Calu3 (cell line): ENCODE data around the gene RNF133. TPM values are rescaled to one million over a fixed set of nuclear protein-coding genes. Genes with fewer than 3 reads are reported as not detected.
"Not testable (repeated sequence)": the region's sequence is repeated elsewhere in the genome, so short reads cannot be mapped to it uniquely, and the experiment has no call there.

Source experiments
- BruUV-seq: library from RNA; stranded (reverse); fragments of 400-500 nt; replicated peaks from 2 replicates; lab custom pipeline; 2021; lab: Mats Ljungman, UMichigan
- CTCF ChIA-PET: fragments of 300-600 bp; sonication (Branson Sonifier 250); formaldehyde crosslinking; loops from one replicate; lab custom pipeline; 2022; ENCODE audit warnings: antibody characterized with exemption; lab: Charles Lee
- DNase-seq: peaks from one replicate; pipeline ENCODE4 v3.0.0; 2022
- H3K27ac Mint-ChIP-seq: one replicate; pipeline ENCODE4 v1.8.0; 2022; ENCODE audit warnings: mixed read lengths; ENCODE audit not compliant: unreplicated experiment
- H3K27me3 Mint-ChIP-seq: one replicate; pipeline ENCODE4 v1.8.0; 2022; ENCODE audit warnings: mixed read lengths; ENCODE audit not compliant: unreplicated experiment
- H3K36me3 Mint-ChIP-seq: one replicate; pipeline ENCODE4 v1.8.0; 2022; ENCODE audit warnings: mild to moderate bottlenecking, moderate library complexity, mixed read lengths; ENCODE audit not compliant: insufficient read depth, unreplicated experiment
- H3K4me1 Mint-ChIP-seq: one replicate; pipeline ENCODE4 v1.8.0; 2022; ENCODE audit warnings: mild to moderate bottlenecking, low read depth, mixed read lengths; ENCODE audit not compliant: unreplicated experiment
- H3K4me3 Mint-ChIP-seq: one replicate; pipeline ENCODE4 v1.8.0; 2022; ENCODE audit warnings: mild to moderate bottlenecking, low read depth, moderate library complexity, mixed read lengths; ENCODE audit not compliant: unreplicated experiment
- H3K9me3 Mint-ChIP-seq: one replicate; pipeline ENCODE4 v1.8.0; 2022; ENCODE audit warnings: low read depth, mixed read lengths; ENCODE audit not compliant: unreplicated experiment
- CTCF ChIP-seq: fragments of 200-600 bp; IDR thresholded peaks from one replicate; pipeline ENCODE4 v1.8.0; 2022; ENCODE audit warnings: antibody characterized with exemption; ENCODE audit not compliant: unreplicated experiment
- intact Hi-C: fragments of 100-400 bp; cut with micrococcal nuclease; formaldehyde crosslinking; loops from one replicate; pipeline ENCODE4 v1.10.0; 2022; ENCODE audit not compliant: unreplicated experiment
- total RNA-seq: library from RNA; stranded (reverse); gene quantifications from 2 replicates; pipeline ENCODE4 v1.2.3, GENCODE V29; 2022

The RNF133 gene
- total RNA-seq, 1 experiment from 2014 or later: 0.97 TPM

GRCh38 chr7:122684504-122684903 is 14.4 kb downstream of the RNF133 start:
- no TSS peak for BruUV-seq
- Mint-ChIP-seq H3K27ac (no peak overlapping the region), H3K27me3 (no peaks in the 10 kb centered on the region), H3K36me3 (peaks cover 2% of the 10 kb centered on the region), H3K4me3 (no peak overlapping the region), H3K9me3 (no peaks in the 10 kb centered on the region), H3K4me1 (peaks cover 13% of the 10 kb centered on the region)
- TF ChIP-seq CTCF: no peak
- intact Hi-C loops: no loop called here
- no peak for DNase-seq
- CTCF ChIA-PET: no interaction called here

- no peaks in the 10 kb centered on the region for H3K27me3 Mint-ChIP-seq
- peaks cover 9% of the 10 kb centered on the region for H3K36me3 Mint-ChIP-seq
- DNase-seq: no peak
- no peak for TF ChIP-seq CTCF
- peaks cover 28% of the 10 kb centered on the region for H3K4me1 Mint-ChIP-seq
- H3K4me3 Mint-ChIP-seq: no peak overlapping the region
- no peaks in the 10 kb centered on the region for H3K9me3 Mint-ChIP-seq
- CTCF ChIA-PET: no interaction called here
- intact Hi-C loops: no loop called here
- no TSS peak for BruUV-seq
- no peak overlapping the region for H3K27ac Mint-ChIP-seq
Observed at GRCh38 chr7:122682815-122683550, 15.9 kb downstream of the RNF133 start.

GRCh38 chr7:122681186-122681585 is 17.7 kb downstream of the RNF133 start:
- intact Hi-C loops, H3K4me3 Mint-ChIP-seq, H3K27ac Mint-ChIP-seq, H3K9me3 Mint-ChIP-seq, H3K36me3 Mint-ChIP-seq, BruUV-seq, H3K27me3 Mint-ChIP-seq, CTCF ChIA-PET, DNase-seq: not testable (repeated sequence)
- H3K4me1 Mint-ChIP-seq: peaks cover 46% of the 10 kb centered on the region

GRCh38 chr7:122679813-122680212 is 19.1 kb downstream of the RNF133 start:
- H3K4me1 Mint-ChIP-seq: peaks cover 57% of the 10 kb centered on the region
- no peaks in the 10 kb centered on the region for H3K9me3 Mint-ChIP-seq
- peak overlapping the region; percentile 60 for H3K4me3 Mint-ChIP-seq
- BruUV-seq: no TSS peak
- no peak for TF ChIP-seq CTCF
- H3K27me3 Mint-ChIP-seq: no peaks in the 10 kb centered on the region
- peaks cover 9% of the 10 kb centered on the region for H3K36me3 Mint-ChIP-seq
- DNase-seq: no peak
- H3K27ac Mint-ChIP-seq: peak overlapping the region; percentile 89
- CTCF ChIA-PET: no interaction called here
- intact Hi-C loops: loop anchor here (5.0 to 10.0 kb wide), 3 partner anchors 72 to 207 kb away; partner anchors contain the start of gene CADPS2

GRCh38 chr7:122679269-122679709 is 19.6 kb downstream of the RNF133 start:
- CTCF ChIA-PET: not testable (repeated sequence)

More at GRCh38 chr7:122679269-122679709, 19.6 kb downstream of the RNF133 start:
- not testable (repeated sequence) for H3K27me3 Mint-ChIP-seq, H3K9me3 Mint-ChIP-seq, BruUV-seq, H3K36me3 Mint-ChIP-seq
- H3K27ac Mint-ChIP-seq: peak overlapping the region; percentile 89
- peak; percentile 77 for DNase-seq
- intact Hi-C loops: loop anchor here (5.0 to 10.0 kb wide), 3 partner anchors 73 to 208 kb away; partner anchors contain the start of gene CADPS2
- peak overlapping the region; percentile 60 for H3K4me3 Mint-ChIP-seq
- H3K4me1 Mint-ChIP-seq: peaks cover 57% of the 10 kb centered on the region
